ENCODE measurements around the gene DMRT1.

The DMRT1 gene

GRCh38 chr9:1013021-1013420, 171.5 kb downstream of the DMRT1 start:
- H3K23ac ChIP-seq (ENCODE audit: low read length in 2 of 2): no peak overlapping the region
- no peak overlapping the region for H4K8ac ChIP-seq (ENCODE audit: low read length)
- H3K14ac ChIP-seq (ENCODE audit: low read length in 2 of 2): no peak overlapping the region
- no peak overlapping the region for H3K27ac ChIP-seq (ENCODE audit: low read length, poor library complexity, severe bottlenecking)
- no peak overlapping the region for H4K91ac ChIP-seq (ENCODE audit: low read length)
- H2AFZ ChIP-seq (ENCODE audit: low read depth, low read length): no peak overlapping the region
- no peak overlapping the region for H2BK5ac ChIP-seq (ENCODE audit: low read depth, low read length, poor library complexity, severe bottlenecking)
- H3K79me1 ChIP-seq (replicated peaks; ENCODE audit: low read length, poor library complexity, severe bottlenecking): no peaks in the 10 kb centered on the region
- no peak overlapping the region for H3K18ac ChIP-seq (ENCODE audit: low read depth in 1 of 2, low read length in 2 of 2)
- WGBS: 69% methylated on average over 5 of the region's 5 CpGs
- H3K9me3 ChIP-seq (ENCODE audit: control insufficient read depth, low read length): no peaks in the 10 kb centered on the region
- no peaks in the 10 kb centered on the region for H3K4me1 ChIP-seq (ENCODE audit: control insufficient read depth, insufficient read depth, low read depth, low read length)
- no peak for DNase-seq
- H2AK5ac ChIP-seq (ENCODE audit: low read length, severe bottlenecking): no peak overlapping the region
- H3K4ac ChIP-seq (ENCODE audit: low read depth in 1 of 2, low read length in 2 of 2): no peak overlapping the region
- no peaks in the 10 kb centered on the region for H3K36me3 ChIP-seq (ENCODE audit: control insufficient read depth in 1 of 2, insufficient read depth in 2 of 2, low read depth in 1 of 2, low read length in 2 of 2)
- no peak overlapping the region for H2BK15ac ChIP-seq (ENCODE audit: low read depth, poor library complexity, severe bottlenecking)
- no peak overlapping the region for H2BK12ac ChIP-seq (ENCODE audit: low read length in 2 of 2)
- H3K4me3 ChIP-seq (ENCODE audit: insufficient read depth in 1 of 2, low read depth in 1 of 2, low read length in 2 of 2): no peak overlapping the region
- no peak overlapping the region for H2BK120ac ChIP-seq (ENCODE audit: low read depth, low read length)
- H3K27me3 ChIP-seq (ENCODE audit: control insufficient read depth in 1 of 2, insufficient read depth in 1 of 2, low read length in 2 of 2): peaks cover 0 to 9% of the 10 kb centered on the region in 2 experiments
- no peak overlapping the region for H3K4me2 ChIP-seq (ENCODE audit: low read length, poor library complexity, severe bottlenecking)
- H3K9ac ChIP-seq (ENCODE audit: low read length): no peak overlapping the region

- H3K23ac ChIP-seq (ENCODE audit: low read length in 2 of 2): no peak overlapping the region
- H3K9ac ChIP-seq (ENCODE audit: low read length): no peak overlapping the region
- no peak overlapping the region for H3K14ac ChIP-seq (ENCODE audit: low read length in 2 of 2)
- H3K4me3 ChIP-seq (ENCODE audit: insufficient read depth in 1 of 2, low read depth in 1 of 2, low read length in 2 of 2): no peak overlapping the region
- peaks cover 0 to 9% of the 10 kb centered on the region in 2 experiments for H3K27me3 ChIP-seq (ENCODE audit: control insufficient read depth in 1 of 2, insufficient read depth in 1 of 2, low read length in 2 of 2)
- H3K4me1 ChIP-seq (ENCODE audit: control insufficient read depth, insufficient read depth, low read depth, low read length): no peaks in the 10 kb centered on the region
- H2BK120ac ChIP-seq (ENCODE audit: low read depth, low read length): no peak overlapping the region
- H2AK5ac ChIP-seq (ENCODE audit: low read length, severe bottlenecking): no peak overlapping the region
- H4K91ac ChIP-seq (ENCODE audit: low read length): no peak overlapping the region
- no peak overlapping the region for H2AFZ ChIP-seq (ENCODE audit: low read depth, low read length)
- H3K27ac ChIP-seq (ENCODE audit: low read length, poor library complexity, severe bottlenecking): no peak overlapping the region
- no peak overlapping the region for H2BK5ac ChIP-seq (ENCODE audit: low read depth, low read length, poor library complexity, severe bottlenecking)
- DNase-seq: no peak
- H3K36me3 ChIP-seq (ENCODE audit: control insufficient read depth in 1 of 2, insufficient read depth in 2 of 2, low read depth in 1 of 2, low read length in 2 of 2): no peaks in the 10 kb centered on the region
- no peak overlapping the region for H3K18ac ChIP-seq (ENCODE audit: low read depth in 1 of 2, low read length in 2 of 2)
- H3K79me1 ChIP-seq (replicated peaks; ENCODE audit: low read length, poor library complexity, severe bottlenecking): no peaks in the 10 kb centered on the region
- no peak overlapping the region for H3K4me2 ChIP-seq (ENCODE audit: low read length, poor library complexity, severe bottlenecking)
- no peak overlapping the region for H4K8ac ChIP-seq (ENCODE audit: low read length)
- no peak overlapping the region for H3K4ac ChIP-seq (ENCODE audit: low read depth in 1 of 2, low read length in 2 of 2)
- whole genome bisulfite sequencing: 0% methylated on average over 1 of the region's 4 CpGs
- no peak overlapping the region for H2BK15ac ChIP-seq (ENCODE audit: low read depth, poor library complexity, severe bottlenecking)
- H3K9me3 ChIP-seq (ENCODE audit: control insufficient read depth, low read length): no peaks in the 10 kb centered on the region
- H2BK12ac ChIP-seq (ENCODE audit: low read length in 2 of 2): no peak overlapping the region
Observed at GRCh38 chr9:1014225-1014624, 172.7 kb downstream of the DMRT1 start.

GRCh38 chr9:1014640-1015039, 173.1 kb downstream of the DMRT1 start:
- DNase-seq: no peak
- Histone ChIP-seq H3K4me2 (ENCODE audit: low read length, poor library complexity, severe bottlenecking) (no peak overlapping the region), H3K36me3 (ENCODE audit: control insufficient read depth in 1 of 2, insufficient read depth in 2 of 2, low read depth in 1 of 2, low read length in 2 of 2) (no peaks in the 10 kb centered on the region), H3K27me3 (ENCODE audit: control insufficient read depth in 1 of 2, insufficient read depth in 1 of 2, low read length in 2 of 2) (peaks cover 0 to 9% of the 10 kb centered on the region in 2 experiments), H2BK120ac (ENCODE audit: low read depth, low read length) (no peak overlapping the region), H3K14ac (ENCODE audit: low read length in 2 of 2) (no peak overlapping the region), H4K8ac (ENCODE audit: low read length) (no peak overlapping the region), H3K23ac (ENCODE audit: low read length in 2 of 2) (no peak overlapping the region), H3K9me3 (ENCODE audit: control insufficient read depth, low read length) (no peaks in the 10 kb centered on the region), H3K18ac (ENCODE audit: low read depth in 1 of 2, low read length in 2 of 2) (no peak overlapping the region), H2AFZ (ENCODE audit: low read depth, low read length) (no peak overlapping the region), H3K4ac (ENCODE audit: low read depth in 1 of 2, low read length in 2 of 2) (no peak overlapping the region), H3K79me1 (replicated peaks; ENCODE audit: low read length, poor library complexity, severe bottlenecking) (no peaks in the 10 kb centered on the region), H3K4me1 (ENCODE audit: control insufficient read depth, insufficient read depth, low read depth, low read length) (no peaks in the 10 kb centered on the region), H4K91ac (ENCODE audit: low read length) (no peak overlapping the region), H2BK15ac (ENCODE audit: low read depth, poor library complexity, severe bottlenecking) (no peak overlapping the region), H2BK12ac (ENCODE audit: low read length in 2 of 2) (no peak overlapping the region), H3K4me3 (ENCODE audit: insufficient read depth in 1 of 2, low read depth in 1 of 2, low read length in 2 of 2) (no peak overlapping the region), H2AK5ac (ENCODE audit: low read length, severe bottlenecking) (no peak overlapping the region), H3K9ac (ENCODE audit: low read length) (no peak overlapping the region), H2BK5ac (ENCODE audit: low read depth, low read length, poor library complexity, severe bottlenecking) (no peak overlapping the region), H3K27ac (ENCODE audit: low read length, poor library complexity, severe bottlenecking) (no peak overlapping the region)
- WGBS: 83% methylated on average over 1 of the region's 2 CpGs

- no peak overlapping the region for H2AK5ac ChIP-seq (ENCODE audit: low read length, severe bottlenecking)
- no peak overlapping the region for H3K23ac ChIP-seq (ENCODE audit: low read length in 2 of 2)
- no peaks in the 10 kb centered on the region for H3K79me1 ChIP-seq (replicated peaks; ENCODE audit: low read length, poor library complexity, severe bottlenecking)
- no peak overlapping the region for H4K91ac ChIP-seq (ENCODE audit: low read length)
- no peak overlapping the region for H2BK12ac ChIP-seq (ENCODE audit: low read length in 2 of 2)
- no peak overlapping the region for H2BK5ac ChIP-seq (ENCODE audit: low read depth, low read length, poor library complexity, severe bottlenecking)
- no peaks in the 10 kb centered on the region for H3K27me3 ChIP-seq (ENCODE audit: control insufficient read depth in 1 of 2, insufficient read depth in 1 of 2, low read length in 2 of 2)
- WGBS: 67% methylated on average over 10 of the region's 10 CpGs
- no peak overlapping the region for H3K4me3 ChIP-seq (ENCODE audit: insufficient read depth in 1 of 2, low read depth in 1 of 2, low read length in 2 of 2)
- H3K18ac ChIP-seq (ENCODE audit: low read depth in 1 of 2, low read length in 2 of 2): no peak overlapping the region
- DNase-seq: no peak
- H4K8ac ChIP-seq (ENCODE audit: low read length): no peak overlapping the region
- no peak overlapping the region for H3K14ac ChIP-seq (ENCODE audit: low read length in 2 of 2)
- no peak overlapping the region for H3K4me2 ChIP-seq (ENCODE audit: low read length, poor library complexity, severe bottlenecking)
- no peaks in the 10 kb centered on the region for H3K36me3 ChIP-seq (ENCODE audit: control insufficient read depth in 1 of 2, insufficient read depth in 2 of 2, low read depth in 1 of 2, low read length in 2 of 2)
- H2BK15ac ChIP-seq (ENCODE audit: low read depth, poor library complexity, severe bottlenecking): no peak overlapping the region
- H3K9ac ChIP-seq (ENCODE audit: low read length): no peak overlapping the region
- no peak overlapping the region for H2AFZ ChIP-seq (ENCODE audit: low read depth, low read length)
- no peak overlapping the region for H3K27ac ChIP-seq (ENCODE audit: low read length, poor library complexity, severe bottlenecking)
- peaks cover 9% of the 10 kb centered on the region for H3K9me3 ChIP-seq (ENCODE audit: control insufficient read depth, low read length)
- H3K4ac ChIP-seq (ENCODE audit: low read depth in 1 of 2, low read length in 2 of 2): no peak overlapping the region
- no peaks in the 10 kb centered on the region for H3K4me1 ChIP-seq (ENCODE audit: control insufficient read depth, insufficient read depth, low read depth, low read length)
- no peak overlapping the region for H2BK120ac ChIP-seq (ENCODE audit: low read depth, low read length)
Observed at GRCh38 chr9:1018121-1018520, 176.6 kb downstream of the DMRT1 start.
